Measurements from ENCODE around the gene IFT20.

IFT20 gene

DNA sequence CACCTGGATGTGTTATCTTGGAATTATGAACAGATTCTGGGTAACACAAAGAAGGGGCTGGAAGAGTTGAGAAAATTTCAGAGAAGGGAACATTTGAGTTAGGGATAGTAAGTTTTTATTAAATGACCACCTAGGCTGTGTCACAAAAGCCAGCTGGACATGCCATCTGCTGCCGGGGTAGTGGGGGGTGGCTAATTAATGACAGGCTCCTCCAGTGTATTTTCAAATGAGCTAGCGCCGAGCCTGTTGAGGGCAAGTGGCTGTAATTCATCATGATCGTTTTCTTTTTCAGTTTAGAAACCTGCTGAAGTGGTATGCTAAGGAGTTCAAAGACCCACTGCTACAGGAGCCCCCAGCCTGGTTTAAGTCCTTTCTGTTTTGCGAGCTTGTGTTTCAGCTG lies 10.1 kb downstream of the IFT20 start:
- FAIRE-seq, result no peak
- DNase-seq (ENCODE audit: insufficient read length, low spot score), result no peak
- no peak for TF ChIP-seq CTCF (IDR thresholded peaks at IDR 0.05; ENCODE audit: insufficient read depth, missing control alignments)

GRCh38 chr17:28324781-28325180 lies 10.5 kb downstream of the IFT20 start:
- no peak for DNase-seq (ENCODE audit: insufficient read length, low spot score)
- TF ChIP-seq CTCF (IDR thresholded peaks at IDR 0.05; ENCODE audit: insufficient read depth, missing control alignments), result no peak
- FAIRE-seq, result no peak

DNA sequence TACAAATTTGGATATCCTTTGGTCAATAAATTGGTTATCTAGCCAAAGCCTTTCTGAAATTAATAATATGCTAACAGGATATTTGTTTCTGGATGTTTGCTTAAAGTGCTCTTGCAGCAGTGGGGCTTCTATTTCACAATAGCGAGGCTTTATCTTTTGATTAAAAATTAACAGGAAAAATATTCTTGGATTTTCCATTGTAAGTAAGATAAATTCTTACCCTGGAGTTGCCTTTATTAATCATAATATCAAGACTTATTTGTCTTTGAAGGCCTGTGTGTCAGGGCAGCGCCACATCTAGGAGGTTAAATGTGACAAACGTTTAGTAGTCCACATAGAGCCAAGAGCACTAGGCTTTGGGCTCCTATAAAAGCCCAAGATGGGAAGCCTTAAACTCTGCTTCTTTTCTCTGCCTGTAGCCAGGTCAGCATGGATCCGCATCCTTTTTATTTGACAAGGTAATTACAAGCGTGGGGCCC lies 11.0 kb downstream of the IFT20 start:
- DNase-seq (ENCODE audit: insufficient read length, low spot score) (no peak), FAIRE-seq (no peak)
- TF ChIP-seq CTCF (IDR thresholded peaks at IDR 0.05; ENCODE audit: insufficient read depth, missing control alignments), result no peak

DNA sequence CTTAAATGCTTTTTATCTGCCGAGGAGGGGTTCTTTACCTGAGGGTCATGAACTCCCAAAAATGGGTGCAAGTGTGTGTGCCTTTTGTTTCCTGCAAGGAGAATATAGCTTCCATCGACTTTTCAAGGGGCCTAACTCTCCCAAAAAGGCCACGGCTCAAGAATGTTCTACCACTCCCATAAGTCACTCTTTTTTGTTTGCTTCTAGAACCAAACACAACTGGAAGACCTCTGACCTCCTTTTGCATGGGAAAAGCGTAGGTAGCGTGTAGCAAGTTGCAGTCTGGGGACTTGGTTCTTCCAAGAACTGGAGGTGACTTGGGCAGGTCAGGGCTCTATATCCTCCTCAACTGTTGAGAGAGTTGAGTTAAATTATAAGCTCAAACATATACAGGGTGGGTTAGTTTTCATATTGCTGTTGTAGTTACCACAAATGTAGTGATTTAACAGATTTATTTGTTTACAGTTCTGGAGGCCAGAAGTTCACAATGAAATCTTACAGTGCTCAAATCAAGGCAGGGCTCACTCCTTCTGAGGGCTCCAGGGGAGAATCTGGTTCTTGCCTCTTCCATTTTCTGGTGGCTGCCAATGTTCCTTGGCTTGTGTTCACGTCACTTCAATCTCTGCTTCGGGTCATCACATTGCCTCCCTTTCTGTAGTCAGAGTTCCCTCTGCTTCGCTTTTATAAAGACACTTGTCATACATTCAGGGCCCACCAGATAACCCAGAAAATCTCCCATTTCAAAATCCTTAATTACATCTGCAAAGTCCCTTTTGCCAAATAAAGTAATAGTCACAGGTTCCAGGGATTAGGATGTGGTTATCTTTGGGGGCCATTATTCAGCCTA lies 14.8 kb downstream of the IFT20 start:
- FAIRE-seq (no peak), DNase-seq (ENCODE audit: insufficient read length, low spot score) (no peak)
- no peak for TF ChIP-seq CTCF (IDR thresholded peaks at IDR 0.05; ENCODE audit: insufficient read depth, missing control alignments)

- DNase-seq (ENCODE audit: insufficient read length, low spot score) (no peak), FAIRE-seq (no peak)
- no peak for TF ChIP-seq CTCF (IDR thresholded peaks at IDR 0.05; ENCODE audit: insufficient read depth, missing control alignments)
These were observed 15.7 kb downstream of the IFT20 start for GRCh38 chr17:28319598-28319935.

GRCh38 chr17:28318759-28319597 lies 16.3 kb downstream of the IFT20 start, which contains the start of gene TMEM97:
TSS of gene TMEM97 (plus strand) at chr17:28319200. CDS start at chr17:28319240, 40 bp downstream.
- FAIRE-seq (no peak), DNase-seq (ENCODE audit: insufficient read length, low spot score) (peak; percentile 85)
- no peak for TF ChIP-seq CTCF (IDR thresholded peaks at IDR 0.05; ENCODE audit: insufficient read depth, missing control alignments)

Data from D721Med (cell line).